Skeletal muscle tissue (tissue), 4 donors: ENCODE measurements around the gene STIM1. TPM values are rescaled to one million over a fixed set of nuclear protein-coding genes. Genes with fewer than 3 reads are reported as not detected.

ENCODE experiments used
- H3K27ac ChIP-seq: one replicate; pipeline ENCODE4 v1.7.0; 2013; ENCODE audit warnings: mild to moderate bottlenecking, low read depth, low read length, inconsistent platforms
- H3K27me3 ChIP-seq, 3 donors: one replicate each; pipeline ENCODE4 v1.7.0; 2013; ENCODE audit warnings: low read length in 3 of 3; ENCODE audit not compliant: control insufficient read depth in 3 of 3, insufficient read depth in 3 of 3
- H3K36me3 ChIP-seq, 3 donors: one replicate each; pipeline ENCODE4 v1.7.0; 2013; ENCODE audit warnings: low read length in 3 of 3; ENCODE audit not compliant: control insufficient read depth in 3 of 3, insufficient read depth in 3 of 3
- H3K4me1 ChIP-seq, 3 donors: one replicate each; pipeline ENCODE4 v1.7.0; 2013; ENCODE audit warnings: low read length in 3 of 3, mild to moderate bottlenecking in 3 of 3; ENCODE audit not compliant: control insufficient read depth in 3 of 3, insufficient read depth in 3 of 3
- H3K4me3 ChIP-seq, 3 donors: one replicate each; pipeline ENCODE4 v1.7.0; 2013; ENCODE audit warnings: low read length in 3 of 3
- H3K9ac ChIP-seq, 3 donors: one replicate each; pipeline ENCODE4 v1.7.0; 2013; ENCODE audit warnings: low read length in 3 of 3, mild to moderate bottlenecking in 3 of 3, moderate library complexity in 2 of 3, low read depth in 1 of 3
- H3K9me3 ChIP-seq, 3 donors: one replicate each; pipeline ENCODE4 v1.7.0; 2013; ENCODE audit warnings: low read length in 3 of 3; ENCODE audit not compliant: control insufficient read depth in 3 of 3
- total RNA-seq: library from RNA; depleted of rRNA; stranded (reverse); fragments of >200 nt; gene quantifications from one replicate; pipeline ENCODE4 v1.2.3, GENCODE V29; 2014
- donor health status: Osteomylitis.

Gene STIM1
- total RNA-seq, 1 donor from 2014 or later: 54.8 TPM

DNA sequence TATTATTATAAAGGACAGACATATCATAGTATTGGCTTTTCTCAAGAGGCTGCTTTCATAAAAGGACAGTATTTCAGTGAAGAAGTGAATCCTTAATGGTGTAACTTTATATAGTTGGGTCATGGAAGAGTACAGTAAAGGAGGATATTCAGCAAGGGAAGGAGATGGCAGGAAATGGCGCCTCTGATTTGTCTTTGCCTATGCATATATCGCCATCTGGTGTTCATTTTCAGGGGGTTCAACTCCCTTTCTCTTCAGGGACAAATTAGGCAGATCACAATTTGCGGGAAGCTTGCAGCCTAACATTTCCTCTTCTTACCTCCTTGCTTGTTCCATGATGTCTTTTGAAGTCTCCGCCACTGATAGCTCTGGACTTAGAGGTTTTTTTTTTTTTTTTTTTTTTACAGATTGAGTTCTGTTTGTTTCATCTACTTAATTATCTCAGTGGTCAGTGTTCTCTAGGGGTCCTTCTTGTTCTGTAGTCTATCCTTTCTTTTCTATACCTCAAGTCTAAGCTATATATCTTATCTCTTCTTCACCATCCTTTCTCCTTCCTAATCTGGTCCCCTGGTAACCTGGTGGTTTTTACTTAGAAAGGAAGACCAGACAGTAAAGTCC, 217.3 kb downstream of the STIM1 start:
- no peaks in the 10 kb centered on the region for H3K27me3 ChIP-seq
- H3K27ac ChIP-seq: no peak overlapping the region
- no peaks in the 10 kb centered on the region for H3K9me3 ChIP-seq
- peaks cover 24 to 37% (median 30%) of the 10 kb centered on the region in 3 donors for H3K4me1 ChIP-seq
- H3K9ac ChIP-seq: no peak overlapping the region
- peaks cover 3 to 15% (median 4%) of the 10 kb centered on the region in 3 donors for H3K36me3 ChIP-seq
- H3K4me3 ChIP-seq: no peak overlapping the region

DNA sequence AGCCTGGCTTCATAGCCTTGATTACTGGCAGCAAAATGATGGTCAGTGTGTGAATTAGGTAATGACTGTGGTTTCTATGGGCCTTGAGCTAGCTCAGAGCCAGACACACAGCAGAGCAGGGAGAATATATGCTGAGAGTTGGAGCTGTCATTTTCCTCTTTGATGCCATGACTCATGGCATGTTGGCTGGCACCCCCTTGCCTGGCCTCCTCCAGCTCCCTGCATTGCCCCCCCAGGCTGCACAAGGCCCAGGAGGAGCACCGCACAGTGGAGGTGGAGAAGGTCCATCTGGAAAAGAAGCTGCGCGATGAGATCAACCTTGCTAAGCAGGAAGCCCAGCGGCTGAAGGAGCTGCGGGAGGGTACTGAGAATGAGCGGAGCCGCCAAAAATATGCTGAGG, 218.8 kb downstream of the STIM1 start:
- Histone ChIP-seq H3K9me3 (no peaks in the 10 kb centered on the region), H3K4me3 (no peak overlapping the region), H3K9ac (peak overlapping the region in 1 of 3 donors; percentile 12), H3K4me1 (peaks cover 19 to 28% (median 21%) of the 10 kb centered on the region in 3 donors), H3K36me3 (peaks cover 3 to 15% (median 4%) of the 10 kb centered on the region in 3 donors), H3K27me3 (no peaks in the 10 kb centered on the region), H3K27ac (no peak overlapping the region)

DNA sequence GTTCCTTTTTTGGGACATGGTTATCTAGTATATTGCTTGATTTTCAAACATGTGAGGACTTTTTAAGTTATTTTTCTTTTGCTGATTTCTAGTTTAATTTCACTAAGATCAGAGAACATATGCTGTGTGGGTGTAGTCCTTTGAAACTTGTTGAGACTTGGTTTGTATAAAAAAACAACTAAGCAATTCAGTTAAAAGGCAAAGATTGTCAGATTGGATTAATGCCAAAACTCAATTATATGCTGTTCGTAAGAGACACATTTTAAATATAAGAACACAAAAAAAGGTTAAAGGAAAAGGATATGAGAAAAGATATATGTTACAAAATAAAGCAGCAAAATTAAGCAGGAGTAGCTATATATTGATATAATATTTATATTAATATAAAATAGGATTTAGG, 221.3 kb downstream of the STIM1 start:
- no peaks in the 10 kb centered on the region for H3K9me3 ChIP-seq
- H3K27ac ChIP-seq: no peak overlapping the region
- H3K9ac ChIP-seq: no peak overlapping the region
- H3K4me3 ChIP-seq: no peak overlapping the region
- H3K4me1 ChIP-seq: peaks cover 13 to 18% (median 17%) of the 10 kb centered on the region in 3 donors
- peaks cover 6 to 12% (median 9%) of the 10 kb centered on the region in 3 donors for H3K36me3 ChIP-seq
- H3K27me3 ChIP-seq: no peaks in the 10 kb centered on the region

DNA sequence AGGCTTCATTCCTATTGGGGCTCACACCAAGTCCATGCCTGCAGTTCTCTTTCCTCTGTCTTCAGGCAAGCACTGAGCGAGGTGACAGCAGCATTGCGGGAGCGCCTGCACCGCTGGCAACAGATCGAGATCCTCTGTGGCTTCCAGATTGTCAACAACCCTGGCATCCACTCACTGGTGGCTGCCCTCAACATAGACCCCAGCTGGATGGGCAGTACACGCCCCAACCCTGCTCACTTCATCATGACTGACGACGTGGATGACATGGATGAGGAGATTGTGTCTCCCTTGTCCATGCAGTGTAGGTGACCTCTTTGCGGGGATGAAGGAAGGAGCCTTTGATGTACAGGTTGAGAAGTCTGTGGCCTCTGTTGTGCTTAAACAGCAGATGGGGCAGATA, 227.7 kb downstream of the STIM1 start:
- H3K27me3 ChIP-seq: no peaks in the 10 kb centered on the region
- no peak overlapping the region for H3K4me3 ChIP-seq
- H3K9me3 ChIP-seq: no peaks in the 10 kb centered on the region
- H3K27ac ChIP-seq: no peak overlapping the region
- peaks cover 34 to 60% (median 57%) of the 10 kb centered on the region in 3 donors for H3K36me3 ChIP-seq
- H3K9ac ChIP-seq: no peak overlapping the region
- no peaks in the 10 kb centered on the region for H3K4me1 ChIP-seq

DNA sequence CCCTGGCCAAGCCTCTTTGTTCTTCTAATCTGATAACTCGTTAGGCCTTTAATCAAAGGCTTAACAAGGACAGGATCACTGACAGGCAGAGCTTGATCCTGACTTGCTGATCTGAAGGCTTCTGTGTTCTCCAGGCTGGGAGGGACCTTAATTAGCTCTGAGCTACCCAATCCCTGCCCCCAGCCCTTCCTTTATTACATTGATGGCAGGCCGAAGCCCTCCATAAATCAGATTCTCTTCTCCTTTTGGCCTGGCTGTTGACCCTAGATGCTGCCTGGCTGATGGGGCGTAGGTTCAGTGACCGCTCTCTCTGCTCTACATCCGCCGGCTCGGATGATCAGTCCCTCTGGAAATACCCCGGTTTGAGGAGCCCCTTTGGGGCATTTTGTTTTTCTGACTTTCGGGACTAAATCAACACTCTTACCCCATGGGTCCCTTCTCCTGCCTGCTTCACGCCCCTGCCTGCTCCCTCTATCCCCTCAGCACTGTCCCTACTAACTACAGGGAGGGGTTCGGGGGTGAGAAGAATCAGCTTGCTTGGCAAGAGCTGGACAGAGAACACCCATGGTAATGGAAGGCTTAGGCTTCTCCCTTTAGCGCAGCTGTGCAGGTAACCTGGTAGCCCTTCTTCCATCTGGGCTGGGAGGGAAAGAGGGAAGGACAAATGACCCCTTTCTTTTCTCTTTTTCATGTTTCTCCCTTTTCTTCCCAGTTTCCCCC, 229.1 kb downstream of the STIM1 start:
- Histone ChIP-seq H3K4me3 (no peak overlapping the region), H3K4me1 (no peaks in the 10 kb centered on the region), H3K27me3 (no peaks in the 10 kb centered on the region), H3K9me3 (no peaks in the 10 kb centered on the region), H3K27ac (no peak overlapping the region), H3K9ac (no peak overlapping the region), H3K36me3 (peaks cover 38 to 70% (median 63%) of the 10 kb centered on the region in 3 donors)

DNA sequence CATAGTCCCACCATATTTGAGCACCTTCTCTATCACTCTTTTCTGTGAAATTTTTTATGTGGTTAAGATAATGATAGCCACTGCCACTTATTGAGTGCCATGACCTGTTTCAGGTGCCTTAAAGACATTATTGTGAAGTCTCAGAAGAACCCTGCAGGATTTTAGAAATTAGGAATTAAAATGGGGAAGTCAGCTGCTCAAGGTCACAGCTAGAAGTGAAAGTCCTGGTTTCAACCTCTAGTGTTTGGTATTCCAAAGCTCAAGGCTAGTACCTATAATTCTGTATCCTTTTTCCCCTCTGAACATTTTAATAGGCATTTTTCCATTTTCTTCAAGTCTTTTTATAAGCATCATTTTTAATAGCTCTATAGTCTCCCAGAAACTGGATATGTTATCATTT, 230.1 kb downstream of the STIM1 start:
- no peak overlapping the region for H3K27ac ChIP-seq
- no peak overlapping the region for H3K4me3 ChIP-seq
- no peaks in the 10 kb centered on the region for H3K9me3 ChIP-seq
- H3K4me1 ChIP-seq: no peaks in the 10 kb centered on the region
- H3K9ac ChIP-seq: no peak overlapping the region
- H3K36me3 ChIP-seq: peaks cover 38 to 80% (median 72%) of the 10 kb centered on the region in 3 donors
- no peaks in the 10 kb centered on the region for H3K27me3 ChIP-seq

DNA sequence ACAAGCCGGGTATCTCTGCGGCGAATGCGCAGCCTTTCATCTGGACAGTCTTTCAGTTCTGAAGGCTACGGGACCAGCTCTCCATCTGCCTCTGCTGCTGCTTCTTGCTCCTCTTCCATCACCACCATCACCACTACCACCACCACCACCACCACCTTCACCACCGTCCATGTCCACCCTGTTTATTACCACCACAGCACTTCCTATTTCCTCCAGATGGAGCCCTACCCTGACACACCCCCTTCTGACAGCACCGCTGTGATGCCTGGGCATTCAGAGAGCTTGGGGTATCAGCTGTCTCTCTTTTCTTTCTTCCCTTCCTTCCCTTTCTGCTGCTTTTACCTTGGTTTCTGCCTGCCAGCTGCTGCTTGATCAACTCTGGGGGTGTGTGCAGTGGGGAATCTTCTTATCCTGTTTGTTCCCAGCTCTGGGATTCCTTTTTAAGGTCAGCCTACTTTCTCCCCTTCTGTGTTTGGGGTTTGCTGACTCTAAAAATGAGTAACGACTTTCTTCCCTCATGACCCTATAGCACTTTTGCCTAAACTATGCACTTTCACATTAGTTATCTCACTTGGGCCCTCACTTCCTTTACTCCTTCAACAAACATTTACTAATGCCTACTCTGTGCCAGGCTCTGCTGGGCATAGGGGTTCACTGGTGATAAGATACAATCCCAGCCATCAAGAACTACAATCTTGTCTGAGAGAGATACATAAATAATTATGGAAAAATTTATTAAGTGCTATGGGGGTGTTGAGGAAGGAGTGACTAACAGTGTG, 231.3 kb downstream of the STIM1 start:
- H3K9me3 ChIP-seq: no peaks in the 10 kb centered on the region
- no peak overlapping the region for H3K27ac ChIP-seq
- H3K4me1 ChIP-seq: no peaks in the 10 kb centered on the region
- no peak overlapping the region for H3K4me3 ChIP-seq
- peaks cover 42 to 89% (median 73%) of the 10 kb centered on the region in 3 donors for H3K36me3 ChIP-seq
- H3K27me3 ChIP-seq: no peaks in the 10 kb centered on the region
- no peak overlapping the region for H3K9ac ChIP-seq

DNA sequence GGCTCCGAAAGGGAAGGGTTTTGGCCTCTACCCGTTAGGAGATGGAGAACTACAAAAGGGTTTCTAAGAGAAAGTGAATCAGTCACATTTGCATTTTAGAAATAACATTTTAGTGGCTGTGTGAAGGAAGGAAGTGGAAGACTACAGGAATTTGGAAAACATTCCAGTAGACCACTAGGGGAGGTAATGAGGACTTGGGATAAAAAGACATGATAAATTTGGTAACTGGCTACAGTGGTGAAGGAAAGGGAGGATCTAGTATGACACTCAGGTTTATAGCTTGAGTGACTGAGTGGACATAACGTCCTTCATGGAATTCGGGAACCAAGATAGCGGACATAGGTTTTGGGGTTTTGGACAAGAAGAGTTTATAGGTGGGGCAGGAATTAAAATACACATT, 232.1 kb downstream of the STIM1 start:
- Histone ChIP-seq H3K27me3 (no peaks in the 10 kb centered on the region), H3K9ac (no peak overlapping the region), H3K36me3 (peaks cover 50 to 86% (median 69%) of the 10 kb centered on the region in 3 donors), H3K4me1 (no peaks in the 10 kb centered on the region), H3K4me3 (no peak overlapping the region), H3K27ac (no peak overlapping the region), H3K9me3 (no peaks in the 10 kb centered on the region)

DNA sequence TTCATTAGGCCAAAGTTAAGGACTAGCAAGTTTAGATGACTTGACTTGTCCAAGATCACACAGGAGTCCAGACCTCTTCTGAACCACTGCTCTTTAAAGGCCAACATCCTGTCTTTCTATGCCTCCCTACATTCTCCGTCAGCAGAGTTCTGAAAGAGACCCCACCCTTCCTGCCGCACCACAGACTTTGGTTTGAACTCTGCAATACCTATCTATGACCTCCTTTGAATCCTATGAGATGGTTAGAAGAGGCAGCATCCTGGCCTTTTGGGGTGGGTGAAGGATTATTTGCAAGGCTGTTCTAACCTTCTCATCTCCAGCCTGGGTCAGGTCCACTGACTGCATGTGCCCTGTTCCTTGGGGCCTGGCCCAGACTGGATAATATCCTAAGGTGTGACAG, 234.8 kb downstream of the STIM1 start:
- no peak overlapping the region for H3K4me3 ChIP-seq
- H3K9me3 ChIP-seq: no peaks in the 10 kb centered on the region
- peak overlapping the region in 1 of 3 donors; percentile 33 for H3K9ac ChIP-seq
- peaks cover 1 to 6% (median 4%) of the 10 kb centered on the region in 3 donors for H3K4me1 ChIP-seq
- H3K27ac ChIP-seq: no peak overlapping the region
- H3K36me3 ChIP-seq: peaks cover 31 to 60% (median 45%) of the 10 kb centered on the region in 3 donors
- H3K27me3 ChIP-seq: no peaks in the 10 kb centered on the region

DNA sequence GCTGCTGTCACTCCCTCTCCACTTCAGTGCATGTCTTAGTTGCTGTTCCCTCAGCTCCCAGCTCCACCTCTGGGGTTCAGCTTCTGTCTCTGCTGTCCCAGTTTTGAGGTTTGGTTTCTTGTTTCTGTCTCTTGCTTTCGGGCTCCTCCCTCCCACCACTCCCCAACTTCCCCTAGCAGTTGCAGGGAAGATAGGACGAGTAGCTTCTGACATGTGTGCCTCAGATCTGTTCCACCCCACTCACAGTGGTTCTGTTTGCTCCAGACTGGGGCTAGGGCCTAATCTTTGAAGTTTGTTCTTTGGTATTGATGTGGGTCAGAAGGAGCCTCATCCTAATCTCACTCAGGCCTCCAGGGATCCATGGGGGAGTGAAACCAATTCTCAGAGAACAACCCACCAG, 236.6 kb downstream of the STIM1 start:
- Histone ChIP-seq H3K27ac (no peak overlapping the region), H3K4me1 (peaks cover 8 to 16% (median 12%) of the 10 kb centered on the region in 3 donors), H3K36me3 (peaks cover 23 to 47% (median 34%) of the 10 kb centered on the region in 3 donors)

More for the DNA sequence above, 236.6 kb downstream of the STIM1 start:
- no peaks in the 10 kb centered on the region for H3K27me3 ChIP-seq
- no peaks in the 10 kb centered on the region for H3K9me3 ChIP-seq
- H3K4me3 ChIP-seq: no peak overlapping the region
- no peak overlapping the region for H3K9ac ChIP-seq
